ENCODE measurements around the gene CPXM2.

- TF ChIP-seq, protein P1, sequence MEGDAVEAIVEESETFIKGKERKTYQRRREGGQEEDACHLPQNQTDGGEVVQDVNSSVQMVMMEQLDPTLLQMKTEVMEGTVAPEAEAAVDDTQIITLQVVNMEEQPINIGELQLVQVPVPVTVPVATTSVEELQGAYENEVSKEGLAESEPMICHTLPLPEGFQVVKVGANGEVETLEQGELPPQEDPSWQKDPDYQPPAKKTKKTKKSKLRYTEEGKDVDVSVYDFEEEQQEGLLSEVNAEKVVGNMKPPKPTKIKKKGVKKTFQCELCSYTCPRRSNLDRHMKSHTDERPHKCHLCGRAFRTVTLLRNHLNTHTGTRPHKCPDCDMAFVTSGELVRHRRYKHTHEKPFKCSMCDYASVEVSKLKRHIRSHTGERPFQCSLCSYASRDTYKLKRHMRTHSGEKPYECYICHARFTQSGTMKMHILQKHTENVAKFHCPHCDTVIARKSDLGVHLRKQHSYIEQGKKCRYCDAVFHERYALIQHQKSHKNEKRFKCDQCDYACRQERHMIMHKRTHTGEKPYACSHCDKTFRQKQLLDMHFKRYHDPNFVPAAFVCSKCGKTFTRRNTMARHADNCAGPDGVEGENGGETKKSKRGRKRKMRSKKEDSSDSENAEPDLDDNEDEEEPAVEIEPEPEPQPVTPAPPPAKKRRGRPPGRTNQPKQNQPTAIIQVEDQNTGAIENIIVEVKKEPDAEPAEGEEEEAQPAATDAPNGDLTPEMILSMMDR (IDR thresholded peaks at IDR 0.05), result no peak
- no peak for TF ChIP-seq EP300 (IDR thresholded peaks at IDR 0.05)
Measured at GRCh38 chr10:123809632-123810031, 82.0 kb downstream of the CPXM2 start.
